PC-9 (cell line): ENCODE data around the gene TRABD2B.

ENCODE experiments used
- CTCF ChIP-seq: fragments of 200-600 bp; sonication (generic); conservative IDR thresholded peaks from 2 replicates; pipeline ENCODE4 v1.6.1; 2017; ENCODE audit warnings: mixed run types, antibody characterized with exemption, mild to moderate bottlenecking, moderate library complexity
- EZH2 ChIP-seq: fragments of 200-600 bp; sonication (generic); IDR thresholded peaks from 2 replicates; pipeline ENCODE4 v1.8.0; 2017; ENCODE audit warnings: antibody characterized with exemption, low read depth

DNA sequence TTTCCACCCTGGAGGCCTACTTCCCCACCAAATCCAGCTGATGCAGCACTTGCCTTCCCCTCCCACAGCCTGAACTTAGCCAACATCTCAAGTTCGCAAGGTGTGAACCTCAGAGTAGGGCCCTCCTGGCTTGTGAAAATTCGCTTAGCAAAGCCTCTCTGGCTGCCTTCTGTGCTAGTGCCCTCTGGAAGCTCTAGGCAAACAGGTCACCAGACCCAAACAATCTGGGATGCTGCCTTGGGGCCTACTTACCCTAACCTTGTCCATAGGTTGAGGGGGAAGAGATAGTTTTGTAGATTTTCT lies 30.3 kb upstream of the TRABD2B start:
- no peak for TF ChIP-seq EZH2
- no peak for TF ChIP-seq CTCF
